Cardiac muscle cell (in vitro differentiated cells and primary cell): Measurements from ENCODE around the gene UBE4B. TPM values are rescaled to one million over a fixed set of nuclear protein-coding genes. Genes with fewer than 3 reads are reported as not detected.

Experiments
- DNase-seq, 2 donors: peaks; one replicate each; pipeline versions ENCODE4 v3.0.0 to v3.0.0-alpha.2; 2010 to 2017; ENCODE audit warnings: low read depth in 1 of 2, low spot score in 1 of 2
- H3K27ac ChIP-seq: fragments of 200-600 bp; sonication (generic); 2 replicates; pipeline ENCODE4 v1.5.1; 2016
- H3K27me3 ChIP-seq: fragments of 200-600 bp; sonication (generic); 2 replicates; pipeline ENCODE4 v1.6.0; 2016; ENCODE audit warnings: control low read depth
- H3K36me3 ChIP-seq: fragments of 200-600 bp; sonication (generic); 2 replicates; pipeline ENCODE4 v1.5.1; 2016; ENCODE audit warnings: control low read depth
- H3K4me1 ChIP-seq: fragments of 200-600 bp; sonication (generic); 2 replicates; pipeline ENCODE4 v1.8.1; 2017; ENCODE audit warnings: low read depth, mild to moderate bottlenecking, mixed run types
- H3K4me3 ChIP-seq: fragments of 200-600 bp; sonication (generic); 2 replicates; pipeline ENCODE4 v1.5.1; 2016; ENCODE audit warnings: mild to moderate bottlenecking
- H3K9me3 ChIP-seq: fragments of 200-600 bp; sonication (generic); 2 replicates; pipeline ENCODE4 v1.5.1; 2017; ENCODE audit warnings: low read depth, mild to moderate bottlenecking, control low read depth
- CTCF ChIP-seq: IDR thresholded peaks from 2 replicates; pipeline ENCODE4 v1.5.1; 2012; ENCODE audit warnings: low read depth, mild to moderate bottlenecking, low read length
- polyA plus RNA-seq: library from polyadenylated mRNA; unstranded; fragments of >200 nt; fragmentation: Nextera tagmentation; extraction: Ambion mirVana; gene quantifications from 2 replicates; pipeline ENCODE4 v1.2.1, GENCODE V29; 2016
- total RNA-seq: library from RNA; depleted of rRNA; stranded (reverse); fragments of >200 nt; gene quantifications from 2 replicates; pipeline ENCODE4 v1.2.3, GENCODE V29; 2016

Gene UBE4B
- total and polyA plus RNA-seq, 2 experiments from 2014 or later = 34.1 to 72.0 TPM

GRCh38 chr1:10045480-10046355 lies 13.0 kb downstream of the UBE4B start:
- Histone ChIP-seq H3K4me3 (no peak overlapping the region), H3K27me3 (no peaks in the 10 kb centered on the region), H3K27ac (peak overlapping the region; percentile 73), H3K9me3 (no peaks in the 10 kb centered on the region), H3K4me1 (peaks cover 15% of the 10 kb centered on the region), H3K36me3 (no peaks in the 10 kb centered on the region)
- DNase-seq = peak in 1 of 2 donors; percentile 64
- no peak for TF ChIP-seq CTCF

GRCh38 chr1:10046356-10047085 lies 13.8 kb downstream of the UBE4B start:
- Histone ChIP-seq H3K27me3 (no peaks in the 10 kb centered on the region), H3K4me3 (no peak overlapping the region), H3K36me3 (no peaks in the 10 kb centered on the region), H3K27ac (peak overlapping the region; percentile 73), H3K4me1 (peaks cover 15% of the 10 kb centered on the region), H3K9me3 (no peaks in the 10 kb centered on the region)
- peak in 1 of 2 donors; percentile 32 for DNase-seq
- no peak for TF ChIP-seq CTCF

- Histone ChIP-seq H3K36me3 (no peaks in the 10 kb centered on the region), H3K27ac (no peak overlapping the region), H3K9me3 (no peaks in the 10 kb centered on the region), H3K4me3 (no peak overlapping the region), H3K4me1 (peaks cover 15% of the 10 kb centered on the region), H3K27me3 (no peaks in the 10 kb centered on the region)
- no peak for TF ChIP-seq CTCF
- DNase-seq = no peak
Observed at GRCh38 chr1:10048601-10049000, 15.8 kb downstream of the UBE4B start.

DNA sequence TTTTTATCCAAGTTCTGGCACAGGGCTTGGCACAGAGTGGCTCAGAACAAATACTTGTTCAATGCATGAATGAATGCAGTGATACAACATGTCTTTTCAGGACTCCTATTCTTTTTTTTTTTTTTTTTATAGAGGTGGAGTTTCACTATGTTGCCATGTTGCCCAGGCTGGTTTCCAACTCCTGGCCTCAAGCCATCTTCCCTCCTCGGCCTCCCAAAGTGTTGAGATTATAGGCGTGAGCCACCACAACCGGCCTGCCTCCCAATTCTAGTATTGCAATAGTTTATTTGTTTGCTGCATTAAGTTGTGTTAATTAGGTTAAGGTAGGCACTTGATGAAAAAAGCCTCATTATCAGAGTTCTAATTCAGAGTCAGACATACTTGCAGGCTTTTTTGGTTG lies 17.9 kb downstream of the UBE4B start:
- no peak overlapping the region for H3K27ac ChIP-seq
- no peaks in the 10 kb centered on the region for H3K27me3 ChIP-seq
- H3K36me3 ChIP-seq = no peaks in the 10 kb centered on the region
- peaks cover 12% of the 10 kb centered on the region for H3K4me1 ChIP-seq
- no peaks in the 10 kb centered on the region for H3K9me3 ChIP-seq
- DNase-seq = peak in 1 of 2 donors; percentile 28
- no peak for TF ChIP-seq CTCF
- no peak overlapping the region for H3K4me3 ChIP-seq

DNA sequence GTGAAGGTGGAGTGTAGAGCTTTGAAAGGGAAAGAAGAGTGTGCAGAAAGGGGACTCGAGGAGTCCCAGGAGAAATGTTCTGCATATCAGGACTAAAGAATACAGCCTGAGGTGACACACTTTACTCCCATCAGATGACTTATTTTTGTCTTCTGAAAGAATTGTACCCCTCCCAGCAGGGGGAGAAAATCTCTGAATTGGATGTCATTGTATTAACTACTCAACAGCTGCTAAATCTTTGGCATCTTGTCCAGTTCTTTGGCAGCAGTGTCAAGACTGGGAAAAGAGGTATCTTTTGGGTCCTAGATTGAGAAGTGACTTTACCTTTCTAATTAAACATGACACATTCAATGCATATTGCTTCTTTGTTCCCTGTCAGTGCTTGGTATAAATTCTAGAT lies 18.9 kb downstream of the UBE4B start:
- DNase-seq = no peak
- H3K9me3 ChIP-seq = no peaks in the 10 kb centered on the region
- no peaks in the 10 kb centered on the region for H3K27me3 ChIP-seq
- no peak for TF ChIP-seq CTCF
- H3K4me1 ChIP-seq = peaks cover 3% of the 10 kb centered on the region
- H3K36me3 ChIP-seq = no peaks in the 10 kb centered on the region
- no peak overlapping the region for H3K4me3 ChIP-seq
- H3K27ac ChIP-seq = no peak overlapping the region
